ENCODE data around the gene CAMK2N1. TPM values are rescaled to one million over a fixed set of nuclear protein-coding genes. Genes with fewer than 3 reads are reported as not detected.

Gene CAMK2N1
- total RNA-seq, 2 donors from 2014 or later, result 10.2 to 16.2 TPM

DNA sequence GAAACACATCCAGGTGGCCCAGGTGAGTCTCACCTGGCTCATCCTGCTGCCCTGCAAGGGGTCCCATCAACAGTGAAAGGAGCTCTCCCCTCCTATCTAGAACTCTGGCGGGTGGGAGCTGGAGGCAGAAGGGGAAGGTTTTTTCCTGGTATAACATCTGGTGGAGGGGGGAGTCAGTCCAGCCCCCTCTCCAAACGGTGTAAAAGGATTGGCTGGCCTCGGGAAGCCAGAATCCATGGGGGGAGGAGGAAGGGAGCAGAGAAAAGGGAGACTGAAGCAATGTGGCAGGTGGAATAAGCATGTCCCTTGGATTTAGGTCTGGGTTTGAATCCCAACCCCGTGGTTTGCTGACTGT is 1.2 kb upstream of the CAMK2N1 start:
- H3K9me3 ChIP-seq (ENCODE audit: control insufficient read depth, low read length), result no peaks in the 10 kb centered on the region
- Mint-ChIP-seq H3K27ac (no peak overlapping the region), H3K4me1 (peaks cover 14% of the 10 kb centered on the region), H3K36me3 (ENCODE audit: low read depth) (no peaks in the 10 kb centered on the region), H3K9me3 (no peaks in the 10 kb centered on the region), H3K4me3 (peak overlapping the region; percentile 83), H3K27me3 (ENCODE audit: insufficient read depth) (peaks cover 87% of the 10 kb centered on the region)
- no peak overlapping the region for H3K9ac ChIP-seq (ENCODE audit: extremely low read depth, low read length, poor library complexity, severe bottlenecking)
- no peaks in the 10 kb centered on the region for H3K36me3 ChIP-seq (ENCODE audit: control insufficient read depth, insufficient read depth, low read length)
- H3K4me3 ChIP-seq (ENCODE audit: low read length), result peak overlapping the region; percentile 80
- TF ChIP-seq, protein P1, sequence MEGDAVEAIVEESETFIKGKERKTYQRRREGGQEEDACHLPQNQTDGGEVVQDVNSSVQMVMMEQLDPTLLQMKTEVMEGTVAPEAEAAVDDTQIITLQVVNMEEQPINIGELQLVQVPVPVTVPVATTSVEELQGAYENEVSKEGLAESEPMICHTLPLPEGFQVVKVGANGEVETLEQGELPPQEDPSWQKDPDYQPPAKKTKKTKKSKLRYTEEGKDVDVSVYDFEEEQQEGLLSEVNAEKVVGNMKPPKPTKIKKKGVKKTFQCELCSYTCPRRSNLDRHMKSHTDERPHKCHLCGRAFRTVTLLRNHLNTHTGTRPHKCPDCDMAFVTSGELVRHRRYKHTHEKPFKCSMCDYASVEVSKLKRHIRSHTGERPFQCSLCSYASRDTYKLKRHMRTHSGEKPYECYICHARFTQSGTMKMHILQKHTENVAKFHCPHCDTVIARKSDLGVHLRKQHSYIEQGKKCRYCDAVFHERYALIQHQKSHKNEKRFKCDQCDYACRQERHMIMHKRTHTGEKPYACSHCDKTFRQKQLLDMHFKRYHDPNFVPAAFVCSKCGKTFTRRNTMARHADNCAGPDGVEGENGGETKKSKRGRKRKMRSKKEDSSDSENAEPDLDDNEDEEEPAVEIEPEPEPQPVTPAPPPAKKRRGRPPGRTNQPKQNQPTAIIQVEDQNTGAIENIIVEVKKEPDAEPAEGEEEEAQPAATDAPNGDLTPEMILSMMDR (conservative IDR thresholded peaks at IDR 0.05), result no peak
- DNase-seq, result no peak
- H3K27ac ChIP-seq (ENCODE audit: low read depth, low read length), result no peak overlapping the region
- WGBS, 2 experiments (ENCODE audit: insufficient coverage in 1 of 2, insufficient read length in 1 of 2), result 0 to 8% methylated on average over 1 to 4 of the region's 4 CpGs
- H3K27me3 ChIP-seq (ENCODE audit: control insufficient read depth, insufficient read depth, low read length, poor library complexity, severe bottlenecking), result peaks cover 87% of the 10 kb centered on the region
- no peaks in the 10 kb centered on the region for H3K4me1 ChIP-seq (ENCODE audit: control insufficient read depth, insufficient read depth, low read length)

DNA sequence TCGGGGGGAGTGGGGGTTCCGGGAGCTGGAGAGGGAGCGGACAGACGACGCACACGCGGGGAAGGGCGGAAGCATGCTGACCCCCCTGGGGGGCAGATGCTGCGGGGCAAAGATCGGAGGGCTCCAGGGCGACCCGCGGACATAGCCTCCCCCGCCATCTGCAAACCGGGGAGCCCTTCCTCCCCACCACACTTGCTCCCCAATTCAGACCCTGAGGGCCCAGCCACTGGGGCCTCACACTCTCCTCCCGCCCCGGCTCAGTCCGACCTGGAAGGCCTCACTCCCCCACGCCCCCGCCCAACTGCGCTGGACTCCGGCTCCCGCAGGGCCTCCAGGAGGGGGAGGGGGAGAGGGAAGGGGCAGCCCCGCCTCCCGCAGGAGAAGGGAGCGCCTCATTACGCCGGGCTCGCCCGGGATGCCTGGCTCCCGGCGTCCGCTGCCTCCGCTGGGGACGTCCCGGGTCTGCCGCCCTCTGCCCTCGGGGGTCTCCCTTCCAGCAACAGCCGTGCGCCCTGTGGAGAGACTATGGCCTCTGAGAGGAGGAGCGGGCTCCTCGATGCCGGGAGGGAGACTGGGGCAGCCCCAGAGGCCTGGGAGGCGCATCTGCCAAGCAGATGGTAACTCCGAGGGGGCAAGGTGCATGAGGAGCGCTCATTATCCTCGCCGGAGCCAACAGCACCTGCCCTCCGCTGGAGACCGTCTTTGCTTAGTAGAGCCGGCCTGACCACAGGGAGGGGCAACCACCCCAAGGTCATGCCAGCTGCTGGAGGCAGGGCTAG is 636 bp upstream of the CAMK2N1 start:
- no peak overlapping the region for H3K27ac Mint-ChIP-seq
- H3K9ac ChIP-seq (ENCODE audit: extremely low read depth, low read length, poor library complexity, severe bottlenecking), result no peak overlapping the region

GRCh38 chr1:20484519-20485462 is 1.2 kb downstream of the CAMK2N1 start:
- Histone ChIP-seq H3K9ac (ENCODE audit: extremely low read depth, low read length, poor library complexity, severe bottlenecking) (peak overlapping the region; percentile 34), H3K4me3 (ENCODE audit: low read length) (peak overlapping the region; percentile 80), H3K4me1 (ENCODE audit: control insufficient read depth, insufficient read depth, low read length) (peaks cover 7% of the 10 kb centered on the region), H3K27me3 (ENCODE audit: control insufficient read depth, insufficient read depth, low read length, poor library complexity, severe bottlenecking) (peaks cover 69% of the 10 kb centered on the region), H3K9me3 (ENCODE audit: control insufficient read depth, low read length) (no peaks in the 10 kb centered on the region), H3K36me3 (ENCODE audit: control insufficient read depth, insufficient read depth, low read length) (no peaks in the 10 kb centered on the region), H3K27ac (ENCODE audit: low read depth, low read length) (no peak overlapping the region)
- 1% methylated on average over 20 to 89 of the region's 89 CpGs for WGBS, 2 experiments (ENCODE audit: insufficient coverage in 1 of 2, insufficient read length in 1 of 2)
- Mint-ChIP-seq H3K27me3 (ENCODE audit: insufficient read depth) (peaks cover 88% of the 10 kb centered on the region), H3K4me1 (peaks cover 36% of the 10 kb centered on the region), H3K36me3 (ENCODE audit: low read depth) (no peaks in the 10 kb centered on the region), H3K4me3 (peak overlapping the region; percentile 83), H3K27ac (peak overlapping the region; percentile 52), H3K9me3 (no peaks in the 10 kb centered on the region)
- TF ChIP-seq, protein P1 (conservative IDR thresholded peaks at IDR 0.05), result no peak
- peak; percentile 82 for DNase-seq

More for the DNA sequence above, 636 bp upstream of the CAMK2N1 start:
- Mint-ChIP-seq H3K36me3 (ENCODE audit: low read depth) (no peaks in the 10 kb centered on the region), H3K9me3 (no peaks in the 10 kb centered on the region), H3K27me3 (ENCODE audit: insufficient read depth) (peaks cover 87% of the 10 kb centered on the region), H3K4me1 (peaks cover 19% of the 10 kb centered on the region), H3K4me3 (peak overlapping the region; percentile 83)
- WGBS, 2 experiments (ENCODE audit: insufficient coverage in 1 of 2, insufficient read length in 1 of 2), result 0 to 2% methylated on average over 5 to 51 of the region's 51 CpGs
- TF ChIP-seq, protein P1 (conservative IDR thresholded peaks at IDR 0.05), result no peak
- H3K36me3 ChIP-seq (ENCODE audit: control insufficient read depth, insufficient read depth, low read length), result no peaks in the 10 kb centered on the region
- DNase-seq, result peak; percentile 89
- peaks cover 85% of the 10 kb centered on the region for H3K27me3 ChIP-seq (ENCODE audit: control insufficient read depth, insufficient read depth, low read length, poor library complexity, severe bottlenecking)
- no peaks in the 10 kb centered on the region for H3K4me1 ChIP-seq (ENCODE audit: control insufficient read depth, insufficient read depth, low read length)
- H3K9me3 ChIP-seq (ENCODE audit: control insufficient read depth, low read length), result no peaks in the 10 kb centered on the region
- peak overlapping the region; percentile 80 for H3K4me3 ChIP-seq (ENCODE audit: low read length)
- no peak overlapping the region for H3K27ac ChIP-seq (ENCODE audit: low read depth, low read length)

Data from endodermal cell (in vitro differentiated cells).